Upper lobe of left lung (tissue), 4 donors: ENCODE measurements around the gene GJB4.

Experiments used
- CTCF ChIP-seq, 6 experiments: fragments of 450-650 bp in 4 of 6; fragments of 200-600 bp in 2 of 6; sonication (generic) in 2 of 6; IDR thresholded peaks; one replicate each; pipeline ENCODE4 v1.5.1; 2016 to 2019; ENCODE audit warnings: antibody characterized with exemption in 6 of 6
- POLR2AphosphoS5 ChIP-seq, 2 donors: sonication (generic); formaldehyde crosslinking; IDR thresholded peaks; one replicate each; pipeline ENCODE4 v1.5.1; 2017; ENCODE audit warnings: antibody characterized with exemption in 2 of 2

GRCh38 chr1:34746785-34747637 lies 12.5 kb upstream of the GJB4 start:
- TF ChIP-seq CTCF (IDR thresholded peaks at IDR 0.05) (no peak), POLR2AphosphoS5 (IDR thresholded peaks at IDR 0.05) (no peak)
